ENCODE data around the gene OXER1. TPM values are rescaled to one million over a fixed set of nuclear protein-coding genes. Genes with fewer than 3 reads are reported as not detected.
A peak's percentile ranks its signal among the peaks of the same experiment; 100 is the strongest.

OXER1 gene
- total RNA-seq, 2 donors from 2014 or later = 1.3 to 3.9 TPM

GRCh38 chr2:42796427-42797248, 32.7 kb upstream of the OXER1 start:
- Histone ChIP-seq H3K27me3 (no peaks in the 10 kb centered on the region), H3K4me1 (no peaks in the 10 kb centered on the region), H3K9me3 (no peaks in the 10 kb centered on the region), H3K36me3 (no peaks in the 10 kb centered on the region), H3K4me3 (no peak overlapping the region), H3K27ac (peak overlapping the region; percentile 9), H3K9ac (ENCODE audit: low read depth in 2 of 2, low read length in 2 of 2) (no peak overlapping the region)
- no peak for TF ChIP-seq CTCF (IDR thresholded peaks at IDR 0.05)
- intact Hi-C loops (cut with DNase I) = no loop called here
- no peak for DNase-seq

GRCh38 chr2:42795841-42796301, 31.9 kb upstream of the OXER1 start:
- Histone ChIP-seq H3K36me3 (no peaks in the 10 kb centered on the region), H3K27me3 (no peaks in the 10 kb centered on the region), H3K9me3 (no peaks in the 10 kb centered on the region), H3K9ac (ENCODE audit: low read depth in 2 of 2, low read length in 2 of 2) (no peak overlapping the region), H3K4me1 (no peaks in the 10 kb centered on the region), H3K27ac (peak overlapping the region; percentile 9), H3K4me3 (no peak overlapping the region)
- no peak for DNase-seq
- no peak for TF ChIP-seq CTCF (IDR thresholded peaks at IDR 0.05)
- intact Hi-C loops (cut with DNase I) = no loop called here

GRCh38 chr2:42795275-42795674, 31.3 kb upstream of the OXER1 start:
- Histone ChIP-seq H3K4me3 (no peak overlapping the region), H3K27me3 (no peaks in the 10 kb centered on the region), H3K36me3 (no peaks in the 10 kb centered on the region), H3K9me3 (no peaks in the 10 kb centered on the region), H3K9ac (ENCODE audit: low read depth in 2 of 2, low read length in 2 of 2) (no peak overlapping the region), H3K4me1 (no peaks in the 10 kb centered on the region), H3K27ac (no peak overlapping the region)
- DNase-seq = no peak
- TF ChIP-seq CTCF (IDR thresholded peaks at IDR 0.05) = no peak
- intact Hi-C loops (cut with DNase I) = no loop called here

GRCh38 chr2:42794271-42795046, 30.5 kb upstream of the OXER1 start:
- no peaks in the 10 kb centered on the region for H3K27me3 ChIP-seq
- H3K4me1 ChIP-seq = no peaks in the 10 kb centered on the region
- no peak for DNase-seq
- peak overlapping the region; percentile 33 for H3K27ac ChIP-seq
- no peak for TF ChIP-seq CTCF (IDR thresholded peaks at IDR 0.05)
- H3K9me3 ChIP-seq = no peaks in the 10 kb centered on the region
- peak overlapping the region in 1 of 2 donors; percentile 23 for H3K9ac ChIP-seq (ENCODE audit: low read depth in 2 of 2, low read length in 2 of 2)
- H3K36me3 ChIP-seq = no peaks in the 10 kb centered on the region
- H3K4me3 ChIP-seq = no peak overlapping the region
- intact Hi-C loops (cut with DNase I) = no loop called here

- TF ChIP-seq CTCF (IDR thresholded peaks at IDR 0.05) = no peak
- Histone ChIP-seq H3K4me1 (no peaks in the 10 kb centered on the region), H3K36me3 (no peaks in the 10 kb centered on the region), H3K4me3 (peak overlapping the region; percentile 59), H3K9me3 (no peaks in the 10 kb centered on the region), H3K27ac (peak overlapping the region; percentile 87), H3K27me3 (no peaks in the 10 kb centered on the region), H3K9ac (ENCODE audit: low read depth in 2 of 2, low read length in 2 of 2) (peak overlapping the region; percentile 80 to 82)
- no peak for DNase-seq
- intact Hi-C loops (cut with DNase I) = no loop called here
Observed at GRCh38 chr2:42793334-42794270, 29.7 kb upstream of the OXER1 start.
